ENCODE data around the gene PQBP1. TPM values are rescaled to one million over a fixed set of nuclear protein-coding genes. Genes with fewer than 3 reads are reported as not detected.

Gene PQBP1
- total RNA-seq, 2 experiments from 2014 or later = 73.4 to 75.3 TPM

DNA sequence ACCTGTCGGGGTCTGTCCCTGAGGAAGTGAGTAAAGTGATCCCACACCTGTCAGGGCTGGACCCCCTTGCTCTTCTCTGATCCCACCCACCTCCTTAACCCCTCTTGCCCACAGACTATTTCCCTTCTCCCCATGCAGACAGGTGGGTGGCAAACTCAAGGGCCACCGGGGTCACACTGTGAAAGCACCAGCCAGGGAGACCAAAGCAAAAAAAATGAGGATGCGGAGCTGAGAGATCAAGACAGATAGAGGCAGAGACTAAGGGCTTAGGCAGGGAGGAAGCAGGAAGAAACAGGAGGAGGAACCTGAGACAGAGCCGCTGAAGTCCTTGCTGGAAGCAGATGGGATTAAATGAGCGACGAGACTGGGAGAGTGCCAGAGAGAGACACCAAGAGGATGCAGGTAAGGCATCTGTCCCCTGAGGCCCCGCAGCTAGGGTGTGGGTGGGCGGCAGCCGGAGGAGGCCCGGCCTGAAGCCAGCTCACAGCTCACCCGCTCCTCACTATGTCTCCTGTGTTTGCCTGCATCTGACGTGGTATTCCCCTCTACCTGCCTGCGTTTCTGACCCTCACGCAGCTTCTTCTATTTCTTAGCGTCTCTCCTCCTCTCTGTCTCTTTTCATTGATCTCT, 7.3 kb upstream of the PQBP1 start:
- H3K27ac Mint-ChIP-seq = peak overlapping the region; percentile 88
- no peaks in the 10 kb centered on the region for H3K9me3 Mint-ChIP-seq (ENCODE audit: low read depth)
- CTCF ChIA-PET = interaction anchor here (0.6 to 1.9 kb wide), 3 partner anchors 56 to 138 kb away, joined by 3 to 8 read pairs (median 6); no protein-coding TSS in a partner anchor
- DNase-seq = peak; percentile 33
- no peak for ATAC-seq
- peaks cover 17% of the 10 kb centered on the region for H3K4me1 Mint-ChIP-seq
- intact Hi-C loops (cut with DNase I, micrococcal nuclease) = loop anchor here (2.0 to 10.0 kb wide), 5 partner anchors 54 to 243 kb away; partner anchors contain the start of gene GRIPAP1 (in 1 of the 2)
- POLR2A ChIA-PET = interaction anchor here (0.9 kb wide), 1 partner anchor 68 kb away, joined by 3 read pairs; no protein-coding TSS in a partner anchor
- H3K36me3 Mint-ChIP-seq (ENCODE audit: low read depth) = peaks cover 7% of the 10 kb centered on the region
- peak overlapping the region; percentile 79 for H3K4me3 Mint-ChIP-seq
- H3K27me3 Mint-ChIP-seq = no peaks in the 10 kb centered on the region

DNA sequence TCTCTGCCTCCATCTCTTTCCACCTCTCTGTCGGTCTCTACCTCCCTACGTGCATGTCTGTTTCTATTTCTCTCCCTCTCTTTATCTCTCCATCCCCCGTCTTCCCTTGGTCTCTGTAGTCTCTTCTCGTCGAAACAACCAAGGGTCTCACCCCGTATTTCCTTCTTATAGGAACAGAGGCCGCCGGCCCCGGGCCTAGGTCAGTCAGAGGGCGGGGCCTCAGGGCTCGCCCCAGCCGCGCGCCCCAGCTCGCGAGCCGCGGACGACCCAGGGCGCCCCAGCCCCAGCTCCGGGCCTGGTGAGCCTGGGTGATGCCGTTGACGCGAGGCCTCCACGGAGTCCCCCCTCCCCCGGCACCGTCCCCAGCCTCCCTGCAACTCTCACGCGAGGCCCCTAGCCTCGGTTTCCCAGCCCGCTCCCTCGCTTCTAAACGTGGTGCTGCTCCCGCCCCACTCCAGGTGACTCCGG, 6.8 kb upstream of the PQBP1 start:
- no peaks in the 10 kb centered on the region for H3K27me3 Mint-ChIP-seq
- peaks cover 8% of the 10 kb centered on the region for H3K36me3 Mint-ChIP-seq (ENCODE audit: low read depth)
- POLR2A ChIA-PET = interaction anchor here (0.9 to 1.4 kb wide), 4 partner anchors 21 to 68 kb away, joined by 3 to 6 read pairs (median 4); partner anchors contain the start of gene SLC35A2
- intact Hi-C loops (cut with DNase I, micrococcal nuclease) = loop anchor here (1.0 to 10.0 kb wide), 9 partner anchors 47 to 244 kb away; partner anchors contain the start of genes GRIPAP1 (in 1 of the 2) and TFE3 (in 1 of the 2)
- ATAC-seq = peak; percentile 41
- H3K27ac Mint-ChIP-seq = peak overlapping the region; percentile 88
- H3K9me3 Mint-ChIP-seq (ENCODE audit: low read depth) = no peaks in the 10 kb centered on the region
- CTCF ChIA-PET = interaction anchor here (0.5 to 1.9 kb wide), 6 partner anchors 21 to 138 kb away, joined by 3 to 8 read pairs (median 3); partner anchors contain the start of gene SLC35A2
- DNase-seq = peak; percentile 37
- H3K4me3 Mint-ChIP-seq = peak overlapping the region; percentile 79
- peaks cover 19% of the 10 kb centered on the region for H3K4me1 Mint-ChIP-seq

DNA sequence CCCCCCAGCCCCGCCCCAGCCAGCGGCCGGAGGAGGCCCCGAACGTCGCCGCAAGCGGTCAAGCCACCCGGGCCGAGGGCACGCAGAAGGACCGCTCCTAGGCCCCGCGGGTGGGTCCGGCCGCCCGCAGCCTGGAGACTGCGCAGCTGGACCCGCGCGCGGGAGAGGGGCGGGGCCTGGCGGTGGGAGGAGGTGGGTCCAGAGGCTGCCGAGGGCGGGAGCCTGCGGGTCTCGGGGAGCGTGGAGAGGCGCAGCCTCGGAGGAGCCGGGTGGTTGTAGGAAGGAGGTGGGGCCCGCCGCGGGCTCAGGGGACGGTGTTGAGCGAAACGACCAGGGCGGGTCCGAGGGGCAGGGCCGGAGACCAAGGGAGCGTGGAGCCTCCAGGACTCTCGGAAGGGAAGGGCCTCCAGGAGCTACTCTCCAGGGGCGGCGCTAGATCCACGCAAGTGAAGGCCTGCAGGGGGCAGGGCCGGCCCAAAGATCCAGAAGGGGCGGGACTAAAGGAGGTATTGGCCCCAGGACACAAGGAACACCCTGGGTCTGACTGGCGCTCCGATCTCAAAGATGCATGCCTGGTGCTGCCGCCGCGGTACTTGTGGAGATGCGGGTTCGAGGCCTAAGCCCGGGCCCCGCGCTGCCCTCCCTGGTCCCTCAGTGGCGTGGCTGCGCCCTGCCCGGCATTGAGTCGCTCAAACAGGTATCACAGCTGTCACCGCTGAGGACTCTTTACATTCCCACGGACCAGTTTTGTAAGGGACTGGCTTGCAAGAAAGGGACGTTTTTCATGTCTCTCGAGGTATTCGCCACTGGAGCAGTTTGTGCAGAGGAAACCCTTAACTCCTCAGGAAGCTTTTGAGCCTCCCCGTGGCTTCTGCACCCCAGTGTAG, 6.1 kb upstream of the PQBP1 start:
- ChIA-PET CTCF (interaction anchor here (0.5 to 1.9 kb wide), 8 partner anchors 20 to 139 kb away, joined by 3 to 8 read pairs (median 3); partner anchors contain the start of gene SLC35A2), POLR2A (interaction anchor here (0.7 to 1.4 kb wide), 4 partner anchors 20 to 47 kb away, joined by 3 to 6 read pairs (median 4); partner anchors contain the start of gene SLC35A2)
- intact Hi-C loops (cut with DNase I, micrococcal nuclease) = loop anchor here (1.0 to 10.0 kb wide), 9 partner anchors 47 to 244 kb away; partner anchors contain the start of genes GRIPAP1 (in 1 of the 2) and TFE3 (in 1 of the 2)
- H3K4me1 Mint-ChIP-seq = peaks cover 23% of the 10 kb centered on the region
- H3K4me3 Mint-ChIP-seq = peak overlapping the region; percentile 79
- H3K27me3 Mint-ChIP-seq = no peaks in the 10 kb centered on the region
- no peaks in the 10 kb centered on the region for H3K9me3 Mint-ChIP-seq (ENCODE audit: low read depth)
- ATAC-seq (peak; percentile 92), DNase-seq (peak; percentile 85)
- peaks cover 8% of the 10 kb centered on the region for H3K36me3 Mint-ChIP-seq (ENCODE audit: low read depth)
- peak overlapping the region; percentile 55 for H3K27ac Mint-ChIP-seq

GRCh38 chrX:48892896-48893295, 4.8 kb upstream of the PQBP1 start:
- intact Hi-C loops (cut with DNase I, micrococcal nuclease) = loop anchor here (5.0 to 10.0 kb wide), 2 partner anchors 52 to 246 kb away; no protein-coding TSS in a partner anchor
- ChIA-PET CTCF (no interaction called here), POLR2A (no interaction called here)
- Mint-ChIP-seq H3K36me3 (ENCODE audit: low read depth) (peaks cover 8% of the 10 kb centered on the region), H3K27ac (no peak overlapping the region), H3K4me1 (peaks cover 26% of the 10 kb centered on the region), H3K9me3 (ENCODE audit: low read depth) (no peaks in the 10 kb centered on the region), H3K4me3 (no peak overlapping the region), H3K27me3 (no peaks in the 10 kb centered on the region)
- ATAC-seq (no peak), DNase-seq (no peak)

GRCh38 chrX:48893556-48894348, 4.0 kb upstream of the PQBP1 start:
- H3K27ac Mint-ChIP-seq = no peak overlapping the region

GRCh38 chrX:48894891-48895290, 2.8 kb upstream of the PQBP1 start:
- peaks cover 31% of the 10 kb centered on the region for H3K4me1 Mint-ChIP-seq
- no peak for ATAC-seq
- no peaks in the 10 kb centered on the region for H3K9me3 Mint-ChIP-seq (ENCODE audit: low read depth)
- peaks cover 9% of the 10 kb centered on the region for H3K36me3 Mint-ChIP-seq (ENCODE audit: low read depth)
- ChIA-PET POLR2A (no interaction called here), CTCF (interaction anchor here (0.6 to 0.7 kb wide), 3 partner anchors 43 to 426 kb away, joined by 3 to 5 read pairs (median 3); no protein-coding TSS in a partner anchor)
- intact Hi-C loops (cut with DNase I, micrococcal nuclease) = loop anchor here (5.0 to 10.0 kb wide), 3 partner anchors 50 to 248 kb away; no protein-coding TSS in a partner anchor
- H3K27ac Mint-ChIP-seq = peak overlapping the region; percentile 60
- H3K27me3 Mint-ChIP-seq = no peaks in the 10 kb centered on the region
- H3K4me3 Mint-ChIP-seq = no peak overlapping the region
- DNase-seq = no peak

More at GRCh38 chrX:48893556-48894348, 4.0 kb upstream of the PQBP1 start:
- Mint-ChIP-seq H3K36me3 (ENCODE audit: low read depth) (peaks cover 8% of the 10 kb centered on the region), H3K9me3 (ENCODE audit: low read depth) (no peaks in the 10 kb centered on the region), H3K27me3 (no peaks in the 10 kb centered on the region), H3K4me1 (peaks cover 26% of the 10 kb centered on the region), H3K4me3 (no peak overlapping the region)
- ATAC-seq (no peak), DNase-seq (no peak)
- intact Hi-C loops (cut with DNase I, micrococcal nuclease) = loop anchor here (5.0 to 10.0 kb wide), 2 partner anchors 51 to 246 kb away; no protein-coding TSS in a partner anchor
- POLR2A ChIA-PET = no interaction called here
- CTCF ChIA-PET = no interaction called here

GRCh38 chrX:48896611-48897011, 1.1 kb upstream of the PQBP1 start:
- Mint-ChIP-seq H3K9me3 (ENCODE audit: low read depth) (no peaks in the 10 kb centered on the region), H3K27me3 (no peaks in the 10 kb centered on the region), H3K4me1 (peaks cover 23% of the 10 kb centered on the region), H3K36me3 (ENCODE audit: low read depth) (peaks cover 13% of the 10 kb centered on the region), H3K27ac (peak overlapping the region; percentile 94), H3K4me3 (peak overlapping the region; percentile 81)
- ChIA-PET POLR2A (interaction anchor here (0.8 to 1.1 kb wide), 2 partner anchors 18 to 23 kb away, joined by 4 read pairs; no protein-coding TSS in a partner anchor), CTCF (interaction anchor here (0.6 to 1.2 kb wide), 2 partner anchors 24 to 128 kb away, joined by 3 to 4 read pairs; no protein-coding TSS in a partner anchor)
- intact Hi-C loops (cut with DNase I, micrococcal nuclease) = loop anchor here (1.0 to 10.0 kb wide), 9 partner anchors 15 to 200 kb away; partner anchors contain the start of genes OTUD5 (in 1 of the 2), PIM2 (in 1 of the 2), SLC35A2 (in 1 of the 2) and SUV39H1 (in 1 of the 2)
- DNase-seq (no peak), ATAC-seq (no peak)

GRCh38 chrX:48897157-48897624, 539 bp upstream of the PQBP1 start:
- ChIA-PET POLR2A (interaction anchor here (0.6 to 2.3 kb wide), 9 partner anchors 11 to 323 kb away, joined by 3 to 18 read pairs (median 5); partner anchors contain the start of genes RBM3, SLC35A2, SUV39H1 and WAS), CTCF (interaction anchor here (1.2 kb wide), 1 partner anchor 23 kb away, joined by 4 read pairs; no protein-coding TSS in a partner anchor)
- ATAC-seq = peak; percentile 23
- H3K4me1 Mint-ChIP-seq = peaks cover 19% of the 10 kb centered on the region
- peaks cover 17% of the 10 kb centered on the region for H3K36me3 Mint-ChIP-seq (ENCODE audit: low read depth)
- peak overlapping the region; percentile 81 for H3K4me3 Mint-ChIP-seq
- intact Hi-C loops (cut with DNase I, micrococcal nuclease) = loop anchor here (1.0 to 10.0 kb wide), 9 partner anchors 14 to 201 kb away; partner anchors contain the start of genes OTUD5 (in 1 of the 2), PIM2 (in 1 of the 2), SLC35A2 (in 1 of the 2) and SUV39H1 (in 1 of the 2)
- no peaks in the 10 kb centered on the region for H3K9me3 Mint-ChIP-seq (ENCODE audit: low read depth)
- peak; percentile 78 for DNase-seq
- no peaks in the 10 kb centered on the region for H3K27me3 Mint-ChIP-seq
- peak overlapping the region; percentile 94 for H3K27ac Mint-ChIP-seq

DNA sequence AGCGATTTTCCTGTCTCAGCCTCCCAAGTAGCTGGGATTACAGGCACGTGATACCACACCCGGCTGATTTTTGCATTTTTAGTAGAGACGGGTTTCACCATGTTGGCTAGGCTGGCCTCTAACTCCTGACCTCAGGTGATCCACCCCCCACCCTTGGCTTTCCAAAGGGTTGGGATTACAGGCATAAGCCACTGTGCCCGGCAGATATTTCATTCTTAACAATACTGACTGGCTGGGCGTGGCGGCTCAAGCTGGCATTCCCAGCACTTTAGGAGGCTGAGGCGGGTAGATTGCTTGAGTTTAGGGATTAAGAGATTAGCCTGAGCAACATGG, 1.3 kb downstream of the PQBP1 start:
- H3K4me3 Mint-ChIP-seq = peak overlapping the region; percentile 33
- H3K27ac Mint-ChIP-seq = no peak overlapping the region
- no peak for DNase-seq
- H3K9me3 Mint-ChIP-seq (ENCODE audit: low read depth) = no peaks in the 10 kb centered on the region
- ChIA-PET POLR2A (interaction anchor here (2.3 kb wide), 1 partner anchor 12 kb away, joined by 14 read pairs; the partner anchor contains the start of gene SLC35A2), CTCF (no interaction called here)
- H3K27me3 Mint-ChIP-seq = no peaks in the 10 kb centered on the region
- peaks cover 19% of the 10 kb centered on the region for H3K4me1 Mint-ChIP-seq
- ATAC-seq = no peak
- intact Hi-C loops (cut with DNase I, micrococcal nuclease) = loop anchor here (5.0 to 10.0 kb wide), 2 partner anchors 46 to 162 kb away; no protein-coding TSS in a partner anchor
- H3K36me3 Mint-ChIP-seq (ENCODE audit: low read depth) = peaks cover 27% of the 10 kb centered on the region

GRCh38 chrX:48901069-48901468, 3.3 kb downstream of the PQBP1 start:
- intact Hi-C loops (cut with DNase I, micrococcal nuclease) = no loop called here
- Mint-ChIP-seq H3K27me3 (no peaks in the 10 kb centered on the region), H3K4me3 (no peak overlapping the region), H3K36me3 (ENCODE audit: low read depth) (peaks cover 20% of the 10 kb centered on the region), H3K27ac (no peak overlapping the region), H3K9me3 (ENCODE audit: low read depth) (no peaks in the 10 kb centered on the region), H3K4me1 (peaks cover 12% of the 10 kb centered on the region)
- ChIA-PET CTCF (no interaction called here), POLR2A (interaction anchor here (0.6 kb wide), 1 partner anchor 56 kb away, joined by 3 read pairs; the partner anchor contains the start of gene OTUD5)
- ATAC-seq (no peak), DNase-seq (no peak)

Data from activated CD4-positive, alpha-beta T cell treated with anti-CD3 and anti-CD28 coated beads for 36 hours (primary cell).